Choroid plexus epithelial cell (primary cell): ENCODE data around the gene RSPRY1.
A peak's percentile ranks its signal among the peaks of the same experiment; 100 is the strongest.

Source experiments
- DNase-seq: peaks from one replicate; pipeline ENCODE4 v3.0.0-alpha.2; 2010; ENCODE audit warnings: low read depth
- H3K4me3 ChIP-seq: 2 replicates; pipeline ENCODE4 v1.5.1; 2011; ENCODE audit warnings: low read depth, mild to moderate bottlenecking, control low read depth, low read length, moderate library complexity
- CTCF ChIP-seq: conservative IDR thresholded peaks from 2 replicates; pipeline ENCODE4 v1.5.1; 2011; ENCODE audit warnings: low read depth, mild to moderate bottlenecking, control low read depth, inconsistent platforms, low read length, moderate library complexity

Gene RSPRY1

GRCh38 chr16:57276596-57276995, 90.5 kb downstream of the RSPRY1 start:
- DNase-seq, result no peak

GRCh38 chr16:57277586-57277985, 91.5 kb downstream of the RSPRY1 start:
- no peak for TF ChIP-seq CTCF
- no peak overlapping the region for H3K4me3 ChIP-seq
- peak; percentile 77 for DNase-seq

More at GRCh38 chr16:57276596-57276995, 90.5 kb downstream of the RSPRY1 start:
- TF ChIP-seq CTCF, result no peak
- H3K4me3 ChIP-seq, result no peak overlapping the region

GRCh38 chr16:57278494-57278893, 92.4 kb downstream of the RSPRY1 start:
- no peak for TF ChIP-seq CTCF
- DNase-seq, result no peak
- no peak overlapping the region for H3K4me3 ChIP-seq

- no peak for DNase-seq
- TF ChIP-seq CTCF, result no peak
- H3K4me3 ChIP-seq, result no peak overlapping the region
These were observed 93.9 kb downstream of the RSPRY1 start for GRCh38 chr16:57279780-57280638.

DNA sequence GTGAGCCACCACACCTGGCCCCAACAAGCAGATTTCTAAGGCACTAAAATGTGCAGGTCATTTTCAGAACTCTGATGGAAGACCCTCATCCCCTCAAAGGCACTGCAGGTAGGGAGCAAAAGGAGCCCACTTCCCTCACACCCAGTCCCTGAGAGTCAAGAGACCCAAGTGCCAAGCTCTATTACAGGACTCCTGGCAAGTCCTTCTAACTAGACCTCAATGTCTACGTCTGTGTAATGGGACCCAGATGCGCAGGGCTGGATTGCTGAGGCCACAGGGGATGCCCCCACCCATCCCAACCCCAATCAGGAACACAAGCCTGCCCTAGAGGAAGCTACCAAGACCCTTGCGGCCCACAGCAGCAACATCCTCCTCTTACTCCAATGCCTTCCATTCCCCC, 95.7 kb downstream of the RSPRY1 start:
- no peak overlapping the region for H3K4me3 ChIP-seq
- no peak for TF ChIP-seq CTCF
- DNase-seq, result no peak

GRCh38 chr16:57282510-57283213, 96.5 kb downstream of the RSPRY1 start:
- TF ChIP-seq CTCF, result no peak
- no peak overlapping the region for H3K4me3 ChIP-seq
- no peak for DNase-seq
